PFSK-1 (cell line): Measurements from ENCODE around the gene KLK1.

ENCODE experiments used
- FOXP2 ChIP-seq: optimal IDR thresholded peaks from 2 replicates; pipeline ENCODE3; 2011; ENCODE audit warnings: borderline replicate concordance, control low read depth, inconsistent platforms; ENCODE audit not compliant: insufficient read depth; ENCODE audit errors: extremely low read length, extremely low read depth
- POLR2AphosphoS5 ChIP-seq: IDR thresholded peaks from 2 replicates; pipeline ENCODE4 v1.6.1; 2012; ENCODE audit warnings: low read depth, mild to moderate bottlenecking, control low read depth, low read length, moderate library complexity
- REST ChIP-seq, 2 experiments: IDR thresholded peaks; 2 replicates each; pipeline versions ENCODE4 v1.6.1 to v1.8.0; 2011 to 2012; ENCODE audit warnings: low read depth in 2 of 2, low read length in 2 of 2, control low read depth in 1 of 2, inconsistent platforms in 1 of 2, mild to moderate bottlenecking in 1 of 2, moderate library complexity in 1 of 2; ENCODE audit not compliant: insufficient read depth in 1 of 2
- SIN3A ChIP-seq: IDR thresholded peaks from 2 replicates; pipeline ENCODE4 v1.6.1; 2012; ENCODE audit warnings: mild to moderate bottlenecking, low read length, moderate library complexity, borderline replicate concordance; ENCODE audit not compliant: insufficient read depth
- TAF1 ChIP-seq: IDR thresholded peaks from 2 replicates; pipeline ENCODE4 v1.6.1; 2012; ENCODE audit warnings: low read length, control low read depth, borderline replicate concordance; ENCODE audit not compliant: insufficient read depth

The KLK1 gene

DNA sequence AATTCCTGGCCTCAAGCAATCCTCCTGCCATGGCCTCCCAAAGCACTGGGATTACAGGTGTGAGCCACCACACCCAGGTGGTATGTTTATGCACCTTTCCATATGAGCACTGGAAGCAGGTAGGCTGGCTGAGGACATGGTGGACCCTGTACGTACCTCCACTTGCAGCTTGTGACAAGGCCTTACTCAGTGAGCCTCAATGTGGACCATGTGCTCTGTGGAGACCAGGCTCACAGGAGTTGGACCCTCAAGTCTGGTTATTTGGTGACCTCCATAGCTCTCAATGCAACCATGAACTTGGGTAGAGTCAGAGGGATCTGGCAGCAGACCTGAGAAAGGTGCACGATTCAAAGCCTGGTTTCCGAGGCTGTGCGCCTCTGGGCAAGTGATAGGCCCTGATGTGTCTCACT, 27.9 kb downstream of the KLK1 start:
- TF ChIP-seq FOXP2 (no peak), SIN3A (no peak), TAF1 (no peak), REST (IDR thresholded peaks at IDR 0.05; ENCODE audit: insufficient read depth in 1 of 2, low read depth in 2 of 2, low read length in 2 of 2) (no peak), POLR2AphosphoS5 (no peak; the same call in 1 of the 2 replicates)

DNA sequence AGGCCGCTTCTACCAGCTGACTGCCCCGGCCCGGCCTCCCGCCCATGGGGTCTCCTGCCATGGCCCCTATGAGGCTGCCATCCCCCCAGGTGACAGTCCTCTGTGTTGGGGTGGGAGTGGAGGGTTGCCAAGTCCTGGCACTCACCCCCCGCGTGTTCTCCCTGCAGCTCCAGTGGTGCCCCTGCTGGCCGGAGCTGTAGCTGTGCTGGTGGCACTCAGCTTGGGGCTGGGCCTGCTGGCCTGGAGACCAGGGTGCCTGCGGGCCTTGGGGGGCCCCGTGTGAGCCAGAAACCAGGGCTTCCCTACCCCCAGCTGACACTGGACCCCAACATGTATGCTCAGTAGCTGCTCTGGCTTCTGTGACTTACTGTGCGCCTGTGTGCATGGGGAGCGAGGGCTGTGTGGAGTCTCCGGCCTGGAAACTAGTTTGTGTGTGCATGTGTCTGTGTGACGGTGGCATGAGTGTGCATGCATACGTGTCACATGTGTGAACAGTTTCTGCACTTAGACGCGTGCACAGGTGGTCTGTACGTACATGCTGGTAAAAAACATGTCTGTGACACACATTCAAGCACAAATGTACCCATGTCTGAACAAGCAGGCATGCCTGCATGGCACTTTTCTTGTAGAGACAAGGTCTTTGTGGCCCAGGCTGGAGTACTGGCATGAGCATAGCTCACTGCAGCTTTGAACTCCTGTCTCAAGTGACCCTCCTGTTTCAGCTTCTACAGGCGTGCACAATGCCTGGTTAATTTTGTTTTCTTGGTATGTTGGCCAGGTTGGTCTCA, 28.5 kb downstream of the KLK1 start:
- TF ChIP-seq POLR2AphosphoS5 (peak; percentile 91), SIN3A (no peak), FOXP2 (peak; percentile 46)

GRCh38 chr19:50794074-50794875, 29.3 kb downstream of the KLK1 start:
- TF ChIP-seq SIN3A (peak; percentile 7; the same call in 1 of the 2 replicates), POLR2AphosphoS5 (no peak; the same call in 1 of the 2 replicates), TAF1 (no peak; the same call in 1 of the 2 replicates)

GRCh38 chr19:50793558-50794065, 30.0 kb downstream of the KLK1 start:
- no peak for TF ChIP-seq TAF1
- TF ChIP-seq FOXP2: no peak
- no peak for TF ChIP-seq SIN3A
- no peak for TF ChIP-seq REST (IDR thresholded peaks at IDR 0.05; ENCODE audit: insufficient read depth in 1 of 2, low read depth in 2 of 2, low read length in 2 of 2)
- no peak for TF ChIP-seq POLR2AphosphoS5

DNA sequence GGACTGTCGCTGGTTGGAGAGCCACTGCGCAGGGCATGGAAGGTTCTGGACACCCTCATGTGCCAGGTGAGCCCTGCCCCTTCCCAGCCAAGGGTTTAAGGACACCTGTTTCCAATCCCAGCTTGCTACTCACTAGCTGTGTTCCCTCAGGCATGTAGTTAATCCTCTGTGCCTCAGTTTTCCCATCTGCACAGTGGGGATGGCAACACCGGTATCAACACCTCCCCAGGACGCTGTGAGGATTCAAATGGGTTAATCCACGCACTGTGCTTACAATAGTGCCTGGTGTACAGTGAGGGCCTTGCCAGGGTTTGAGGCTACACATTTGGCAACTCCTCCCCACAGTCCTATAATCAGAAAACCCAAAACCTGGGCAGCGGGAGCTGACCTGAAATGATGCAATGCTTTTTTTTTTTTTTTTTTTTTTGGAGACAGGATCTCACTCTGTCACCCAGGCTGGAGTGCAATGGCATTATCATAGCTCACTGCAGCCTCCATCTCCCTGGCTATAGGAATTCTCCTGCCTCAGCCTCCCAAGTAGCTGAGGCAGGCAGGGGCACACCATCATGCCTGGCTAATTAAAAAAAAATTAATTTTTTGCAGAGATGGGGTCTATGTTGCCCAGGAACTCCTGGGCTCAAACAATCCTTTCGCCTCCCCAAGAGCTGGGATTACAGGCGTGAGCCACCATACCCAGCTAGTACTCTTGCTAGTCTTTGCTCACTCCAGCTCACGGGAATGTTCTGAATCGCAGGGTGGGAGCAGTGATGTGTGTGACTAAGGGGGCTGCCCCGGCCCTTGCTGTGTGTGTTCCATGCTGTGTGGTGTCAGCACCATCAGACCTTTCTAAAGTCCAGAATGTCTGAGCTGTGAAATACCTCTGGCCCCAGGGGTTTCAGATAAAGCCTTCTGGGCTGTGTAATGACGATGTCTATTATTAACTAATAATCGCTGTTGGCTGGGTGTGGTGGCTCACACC, 31.0 kb downstream of the KLK1 start:
- no peak for TF ChIP-seq TAF1
- TF ChIP-seq SIN3A: no peak
- TF ChIP-seq REST (IDR thresholded peaks at IDR 0.05; ENCODE audit: insufficient read depth in 1 of 2, low read depth in 2 of 2, low read length in 2 of 2): no peak
- no peak for TF ChIP-seq FOXP2
- TF ChIP-seq POLR2AphosphoS5: no peak; the same call in 1 of the 2 replicates
